AG04450 (cell line): ENCODE data around the gene TTN. TPM values are rescaled to one million over a fixed set of nuclear protein-coding genes. Genes with fewer than 3 reads are reported as not detected.
"Not testable (repeated sequence)": the region's sequence is repeated elsewhere in the genome, so short reads cannot be mapped to it uniquely, and the experiment has no call there.

ENCODE experiments used
- CTCF ChIA-PET: fragments of 300-600, 350-600 bp; formaldehyde crosslinking; extraction: SDS; loops from one replicate; lab custom pipeline; 2022; ENCODE audit warnings: antibody characterized with exemption, inconsistent platforms; lab: Charles Lee
- POLR2A ChIA-PET: fragments of 350-600 bp; formaldehyde crosslinking; extraction: SDS; loops from one replicate; lab custom pipeline; 2021; ENCODE audit warnings: antibody characterized with exemption, inconsistent platforms; lab: Yijun Ruan, JAX
- DNase-seq: peaks from one replicate; pipeline ENCODE4 v3.0.0-alpha.2; 2011; ENCODE audit warnings: low read depth, low spot score
- H3K27ac ChIP-seq: one replicate; pipeline ENCODE4 v1.5.1; 2012; ENCODE audit warnings: low read depth, low read length, control low read depth
- H3K27me3 ChIP-seq: one replicate; pipeline ENCODE4 v1.6.0; 2012; ENCODE audit warnings: low read length; ENCODE audit not compliant: control insufficient read depth, insufficient read depth
- H3K4me3 ChIP-seq: 2 replicates; pipeline ENCODE4 v1.5.1; 2011; ENCODE audit warnings: mild to moderate bottlenecking, low read depth, low read length, control low read depth
- H3K9me3 ChIP-seq: 2 replicates; pipeline ENCODE4 v1.5.1; 2012; ENCODE audit warnings: low read length; ENCODE audit not compliant: control insufficient read depth, insufficient read depth
- CTCF ChIP-seq: IDR thresholded peaks from 2 replicates; pipeline ENCODE4 v1.5.1; 2011; ENCODE audit warnings: low read depth, low read length, control low read depth, inconsistent platforms
- polyA plus RNA-seq: library from polyadenylated mRNA; depleted of rRNA; stranded (reverse); fragments of >200 nt; gene quantifications from 2 replicates; pipeline ENCODE4 v1.2.3, GENCODE V29; 2011

TTN gene
- polyA plus RNA-seq, 1 experiment, result 0.06 TPM

GRCh38 chr2:178679891-178680290 is 127.3 kb downstream of the TTN start:
- DNase-seq, result no peak
- H3K27ac ChIP-seq, result no peak overlapping the region
- ChIA-PET CTCF (no interaction called here), POLR2A (no interaction called here)
- TF ChIP-seq CTCF, result no peak
- H3K4me3 ChIP-seq, result no peak overlapping the region
- no peaks in the 10 kb centered on the region for H3K27me3 ChIP-seq
- no peaks in the 10 kb centered on the region for H3K9me3 ChIP-seq

GRCh38 chr2:178677599-178677998 is 129.6 kb downstream of the TTN start:
- Histone ChIP-seq H3K27me3 (no peaks in the 10 kb centered on the region), H3K4me3 (no peak overlapping the region), H3K27ac (no peak overlapping the region), H3K9me3 (no peaks in the 10 kb centered on the region)
- ChIA-PET CTCF (no interaction called here), POLR2A (no interaction called here)
- DNase-seq, result no peak
- no peak for TF ChIP-seq CTCF

GRCh38 chr2:178676046-178676445 is 131.2 kb downstream of the TTN start:
- TF ChIP-seq CTCF, result no peak
- H3K9me3 ChIP-seq, result no peaks in the 10 kb centered on the region
- ChIA-PET POLR2A (no interaction called here), CTCF (interaction anchor here (1.2 kb wide), 1 partner anchor 25 kb away, joined by 7 read pairs; no protein-coding TSS in a partner anchor)
- no peak for DNase-seq
- H3K4me3 ChIP-seq, result no peak overlapping the region
- H3K27me3 ChIP-seq, result no peaks in the 10 kb centered on the region
- no peak overlapping the region for H3K27ac ChIP-seq

GRCh38 chr2:178674122-178674521 is 133.1 kb downstream of the TTN start:
- ChIA-PET POLR2A (no interaction called here), CTCF (no interaction called here)
- no peak for DNase-seq
- Histone ChIP-seq H3K4me3 (no peak overlapping the region), H3K27me3 (no peaks in the 10 kb centered on the region), H3K27ac (no peak overlapping the region), H3K9me3 (no peaks in the 10 kb centered on the region)
- no peak for TF ChIP-seq CTCF

GRCh38 chr2:178666458-178666857 is 140.8 kb downstream of the TTN start:
- CTCF ChIA-PET, result interaction anchor here (1.7 kb wide), 1 partner anchor 35 kb away, joined by 4 read pairs; no protein-coding TSS in a partner anchor
- Histone ChIP-seq H3K4me3 (no peak overlapping the region), H3K27ac (no peak overlapping the region), H3K9me3 (no peaks in the 10 kb centered on the region), H3K27me3 (no peaks in the 10 kb centered on the region)
- no peak for TF ChIP-seq CTCF
- POLR2A ChIA-PET, result no interaction called here
- no peak for DNase-seq

- H3K4me3 ChIP-seq, H3K9me3 ChIP-seq, CTCF ChIA-PET, DNase-seq, POLR2A ChIA-PET, H3K27ac ChIP-seq, H3K27me3 ChIP-seq: not testable (repeated sequence)
Measured at GRCh38 chr2:178658480-178658879, 148.7 kb downstream of the TTN start.
